Mesenchymal stem cell (in vitro differentiated cells and primary cell): ENCODE measurements around the gene CHRM2.
A peak's percentile ranks its signal among the peaks of the same experiment; 100 is the strongest.

ENCODE experiments used
- DNase-seq: peaks from one replicate; pipeline ENCODE4 v3.0.0-alpha.2; 2013
- H2AFZ ChIP-seq: one replicate; pipeline ENCODE4 v1.6.1; 2013; ENCODE audit warnings: low read depth, mild to moderate bottlenecking, control low read depth, inconsistent platforms, low read length, moderate library complexity
- H2AK5ac ChIP-seq: 2 replicates; pipeline ENCODE4 v1.6.1; 2013; ENCODE audit warnings: low read length, moderate library complexity, mild to moderate bottlenecking, inconsistent platforms; ENCODE audit not compliant: severe bottlenecking
- H2BK120ac ChIP-seq: one replicate; pipeline ENCODE4 v1.6.1; 2013; ENCODE audit warnings: low read depth, mild to moderate bottlenecking, inconsistent platforms, low read length, moderate library complexity
- H2BK12ac ChIP-seq, 2 experiments: one replicate each; pipeline ENCODE4 v1.6.1; 2013; ENCODE audit warnings: inconsistent platforms in 2 of 2, low read length in 2 of 2, mild to moderate bottlenecking in 2 of 2, moderate library complexity in 2 of 2, control low read depth in 1 of 2
- H2BK15ac ChIP-seq: one replicate; pipeline ENCODE4 v1.6.1; 2013; ENCODE audit warnings: mild to moderate bottlenecking, low read depth, inconsistent platforms; ENCODE audit not compliant: poor library complexity, severe bottlenecking
- H2BK5ac ChIP-seq: 2 replicates; pipeline ENCODE4 v1.6.1; 2013; ENCODE audit warnings: low read depth, mild to moderate bottlenecking, low read length, control low read depth, inconsistent platforms; ENCODE audit not compliant: poor library complexity, severe bottlenecking
- H3K14ac ChIP-seq, 2 experiments: one replicate each; pipeline ENCODE4 v1.6.1; 2013; ENCODE audit warnings: inconsistent platforms in 2 of 2, low read length in 2 of 2, control low read depth in 1 of 2, mild to moderate bottlenecking in 1 of 2, moderate library complexity in 1 of 2
- H3K18ac ChIP-seq, 2 experiments: one replicate each; pipeline ENCODE4 v1.6.1; 2013; ENCODE audit warnings: inconsistent platforms in 2 of 2, low read length in 2 of 2, control low read depth in 1 of 2, low read depth in 1 of 2, mild to moderate bottlenecking in 1 of 2
- H3K23ac ChIP-seq, 2 experiments: one replicate each; pipeline ENCODE4 v1.6.1; 2013; ENCODE audit warnings: inconsistent platforms in 2 of 2, low read length in 2 of 2, mild to moderate bottlenecking in 2 of 2, moderate library complexity in 2 of 2, control low read depth in 1 of 2
- H3K27ac ChIP-seq: 2 replicates; pipeline ENCODE4 v1.5.1; 2013; ENCODE audit warnings: mild to moderate bottlenecking, moderate library complexity, low read length, control low read depth, inconsistent platforms; ENCODE audit not compliant: poor library complexity, severe bottlenecking
- H3K27me3 ChIP-seq, 2 experiments: 2 replicates each; pipeline versions ENCODE4 v1.6.1 to v1.7.0; 2013; ENCODE audit warnings: low read length in 2 of 2, mild to moderate bottlenecking in 2 of 2, moderate library complexity in 2 of 2, control low read depth in 1 of 2, inconsistent platforms in 1 of 2; ENCODE audit not compliant: control insufficient read depth in 1 of 2, insufficient read depth in 1 of 2
- H3K36me3 ChIP-seq, 2 experiments: 2 replicates each; pipeline versions ENCODE4 v1.6.1 to v1.7.0; 2013; ENCODE audit warnings: low read length in 2 of 2, control low read depth in 1 of 2, inconsistent platforms in 1 of 2, low read depth in 1 of 2, mild to moderate bottlenecking in 1 of 2; ENCODE audit not compliant: insufficient read depth in 2 of 2, control insufficient read depth in 1 of 2
- H3K4ac ChIP-seq, 2 experiments: one replicate each; pipeline ENCODE4 v1.6.1; 2013; ENCODE audit warnings: inconsistent platforms in 2 of 2, low read length in 2 of 2, mild to moderate bottlenecking in 2 of 2, moderate library complexity in 2 of 2, control low read depth in 1 of 2, low read depth in 1 of 2
- H3K4me1 ChIP-seq: 2 replicates; pipeline ENCODE4 v1.6.1; 2013; ENCODE audit warnings: low read depth, low read length, control low read depth; ENCODE audit not compliant: control insufficient read depth, insufficient read depth
- H3K4me2 ChIP-seq: 2 replicates; pipeline ENCODE4 v1.6.1; 2013; ENCODE audit warnings: low read length, mild to moderate bottlenecking, inconsistent platforms; ENCODE audit not compliant: poor library complexity, severe bottlenecking
- H3K4me3 ChIP-seq, 2 experiments: 2 replicates each; pipeline versions ENCODE4 v1.5.1 to v1.7.0; 2013; ENCODE audit warnings: low read length in 2 of 2, mild to moderate bottlenecking in 2 of 2, control low read depth in 1 of 2, low read depth in 1 of 2; ENCODE audit not compliant: insufficient read depth in 1 of 2
- H3K79me1 ChIP-seq: replicated peaks from 2 replicates; pipeline ENCODE4 v1.6.1; 2013; ENCODE audit warnings: mild to moderate bottlenecking, control low read depth, low read length, inconsistent platforms; ENCODE audit not compliant: poor library complexity, severe bottlenecking
- H3K9ac ChIP-seq: 2 replicates; pipeline ENCODE4 v1.7.0; 2013; ENCODE audit warnings: mild to moderate bottlenecking, low read length, moderate library complexity
- H3K9me3 ChIP-seq: 2 replicates; pipeline ENCODE4 v1.7.0; 2013; ENCODE audit warnings: mild to moderate bottlenecking, low read length; ENCODE audit not compliant: control insufficient read depth
- H4K8ac ChIP-seq: one replicate; pipeline ENCODE4 v1.6.1; 2013; ENCODE audit warnings: inconsistent platforms, mild to moderate bottlenecking, low read length, moderate library complexity
- H4K91ac ChIP-seq: one replicate; pipeline ENCODE4 v1.6.1; 2013; ENCODE audit warnings: mild to moderate bottlenecking, low read length, inconsistent platforms
- WGBS: methylation state at CpG from one replicate; pipeline ENCODE4 v1.1.7; 2013; ENCODE audit warnings: mixed read lengths; 5-methylcytosine and 5-hydroxymethylcytosine counted together

CHRM2 gene

DNA sequence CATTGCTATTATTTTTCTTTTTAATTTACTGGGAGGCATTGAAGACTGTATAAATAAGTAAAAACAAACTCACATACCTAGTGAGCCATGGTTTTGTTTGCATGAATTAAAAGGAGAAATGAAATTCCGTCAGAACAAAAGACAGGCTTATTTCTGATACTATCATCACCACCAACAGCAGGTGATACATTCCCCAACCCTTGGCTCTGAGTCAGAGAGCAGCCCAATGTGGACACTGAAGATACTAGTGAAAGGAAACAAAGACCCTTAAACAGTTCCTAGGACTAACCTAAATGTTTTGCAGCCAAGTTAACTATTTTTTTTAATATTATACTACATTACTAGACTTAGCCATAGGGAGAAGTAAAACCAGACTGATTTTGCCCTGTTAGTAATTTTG lies 31.6 kb downstream of the CHRM2 start:
- Histone ChIP-seq H4K91ac (no peak overlapping the region), H3K4ac (no peak overlapping the region), H3K18ac (no peak overlapping the region), H2AFZ (no peak overlapping the region), H3K9me3 (no peaks in the 10 kb centered on the region), H3K27ac (no peak overlapping the region), H2BK5ac (no peak overlapping the region), H3K9ac (no peak overlapping the region), H3K14ac (no peak overlapping the region), H2BK120ac (no peak overlapping the region), H3K4me2 (no peak overlapping the region), H2BK15ac (no peak overlapping the region), H3K4me3 (no peak overlapping the region), H3K79me1 (no peaks in the 10 kb centered on the region), H3K27me3 (no peaks in the 10 kb centered on the region), H3K23ac (no peak overlapping the region), H3K36me3 (no peaks in the 10 kb centered on the region), H2BK12ac (no peak overlapping the region), H2AK5ac (no peak overlapping the region), H3K4me1 (no peaks in the 10 kb centered on the region), H4K8ac (no peak overlapping the region)
- 90% methylated on average over 1 of the region's 1 CpG for WGBS
- DNase-seq = no peak

DNA sequence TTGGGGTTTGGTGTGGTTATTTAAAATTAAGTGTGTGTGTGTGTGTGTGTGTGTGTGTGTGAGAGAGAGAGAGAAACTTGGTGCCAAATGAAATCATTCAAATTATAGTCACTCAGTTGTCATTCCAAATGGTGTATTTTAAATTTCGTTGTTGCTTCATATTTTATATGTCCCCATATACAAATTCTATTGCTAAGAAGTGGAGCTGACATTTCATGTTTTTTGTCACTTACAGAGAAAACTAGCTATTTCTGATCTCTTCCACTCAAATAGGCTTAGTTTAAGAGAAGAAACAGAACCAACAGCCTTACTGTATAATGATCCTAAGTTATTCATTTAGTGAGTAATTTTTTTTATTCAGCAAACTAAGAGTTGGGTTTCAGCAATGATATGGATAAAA lies 42.3 kb downstream of the CHRM2 start:
- Histone ChIP-seq H3K14ac (no peak overlapping the region), H3K4ac (no peak overlapping the region), H3K23ac (no peak overlapping the region), H2BK120ac (no peak overlapping the region), H2AK5ac (no peak overlapping the region), H2AFZ (no peak overlapping the region), H3K36me3 (no peaks in the 10 kb centered on the region), H2BK12ac (no peak overlapping the region), H2BK15ac (no peak overlapping the region), H3K4me2 (no peak overlapping the region), H3K27ac (no peak overlapping the region), H3K9ac (no peak overlapping the region), H3K27me3 (no peaks in the 10 kb centered on the region), H3K79me1 (no peaks in the 10 kb centered on the region), H2BK5ac (no peak overlapping the region), H3K9me3 (no peaks in the 10 kb centered on the region), H3K18ac (no peak overlapping the region), H4K8ac (no peak overlapping the region), H3K4me1 (no peaks in the 10 kb centered on the region), H3K4me3 (no peak overlapping the region), H4K91ac (no peak overlapping the region)
- no peak for DNase-seq
- no CpG with 5 or more reads among the region's 1 CpG for WGBS

DNA sequence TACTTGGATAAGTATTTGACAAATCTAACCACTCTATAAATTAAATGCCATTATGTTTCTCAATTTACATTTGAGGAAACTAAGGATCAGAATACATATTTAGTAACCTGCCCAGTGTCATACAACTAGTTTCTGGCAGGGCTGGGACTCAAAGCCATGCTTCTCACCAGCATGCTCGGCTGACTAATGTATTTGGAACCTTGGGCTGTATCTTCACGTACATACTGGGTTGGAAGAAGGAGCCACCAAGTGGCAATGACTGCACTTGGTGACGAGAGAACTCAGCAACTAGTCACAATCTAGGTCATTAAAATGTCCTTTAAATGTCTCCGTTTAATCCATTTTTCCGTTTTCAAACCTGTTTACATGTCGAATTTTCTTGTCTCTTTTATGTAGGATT lies 42.9 kb downstream of the CHRM2 start:
- Histone ChIP-seq H2BK12ac (no peak overlapping the region), H2BK120ac (no peak overlapping the region), H3K4ac (no peak overlapping the region), H3K27me3 (no peaks in the 10 kb centered on the region), H3K9me3 (no peaks in the 10 kb centered on the region), H2AFZ (no peak overlapping the region), H2BK5ac (no peak overlapping the region), H3K27ac (no peak overlapping the region), H3K23ac (no peak overlapping the region), H3K79me1 (no peaks in the 10 kb centered on the region), H4K91ac (no peak overlapping the region), H3K4me3 (no peak overlapping the region), H2BK15ac (no peak overlapping the region), H3K36me3 (no peaks in the 10 kb centered on the region), H3K9ac (no peak overlapping the region), H3K14ac (no peak overlapping the region), H2AK5ac (no peak overlapping the region), H3K4me2 (no peak overlapping the region), H4K8ac (no peak overlapping the region), H3K4me1 (no peaks in the 10 kb centered on the region), H3K18ac (no peak overlapping the region)
- 14% methylated on average over 3 of the region's 6 CpGs for WGBS
- DNase-seq = peak; percentile 79

DNA sequence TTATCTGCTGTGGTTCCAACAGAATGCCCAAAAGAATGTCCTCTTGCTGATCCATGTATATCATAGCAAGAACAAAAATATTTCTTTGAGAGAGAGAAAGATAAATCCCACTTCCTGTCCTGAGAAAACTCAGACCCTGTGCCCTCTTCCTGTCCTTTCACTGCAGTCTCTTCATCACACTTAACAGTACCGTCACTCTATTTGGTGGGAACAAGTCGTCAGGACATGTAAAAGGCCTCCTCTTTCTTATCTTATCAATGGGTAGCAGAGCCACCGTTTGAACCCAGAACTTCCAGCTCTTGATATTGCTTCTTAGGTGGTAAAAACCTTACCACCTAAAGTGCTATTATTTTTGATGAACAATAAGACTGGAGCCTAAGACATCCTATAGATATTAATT lies 43.9 kb downstream of the CHRM2 start:
- Histone ChIP-seq H3K14ac (no peak overlapping the region), H3K4me2 (no peak overlapping the region), H3K4ac (no peak overlapping the region), H3K4me3 (no peak overlapping the region), H3K36me3 (no peaks in the 10 kb centered on the region), H2AK5ac (no peak overlapping the region), H3K9ac (no peak overlapping the region), H3K9me3 (no peaks in the 10 kb centered on the region), H3K79me1 (no peaks in the 10 kb centered on the region), H2BK15ac (no peak overlapping the region), H2BK5ac (no peak overlapping the region), H2BK120ac (no peak overlapping the region), H4K8ac (no peak overlapping the region), H3K23ac (no peak overlapping the region), H3K4me1 (no peaks in the 10 kb centered on the region), H3K18ac (no peak overlapping the region), H3K27me3 (no peaks in the 10 kb centered on the region), H4K91ac (no peak overlapping the region), H3K27ac (no peak overlapping the region), H2AFZ (no peak overlapping the region), H2BK12ac (no peak overlapping the region)
- peak; percentile 33 for DNase-seq
- 10% methylated on average over 2 of the region's 3 CpGs for WGBS
